NCI-H748 treated with DMSO at 0.1 percent for 48 hours (cell line): ENCODE results near the gene HOXA7.
A peak's percentile ranks its signal among the peaks of the same experiment; 100 is the strongest.

Experiments used
- DNase-seq: peaks from one replicate; lab custom pipeline; 2025; lab: John Stamatoyannopoulos, UW

The HOXA7 gene

DNA sequence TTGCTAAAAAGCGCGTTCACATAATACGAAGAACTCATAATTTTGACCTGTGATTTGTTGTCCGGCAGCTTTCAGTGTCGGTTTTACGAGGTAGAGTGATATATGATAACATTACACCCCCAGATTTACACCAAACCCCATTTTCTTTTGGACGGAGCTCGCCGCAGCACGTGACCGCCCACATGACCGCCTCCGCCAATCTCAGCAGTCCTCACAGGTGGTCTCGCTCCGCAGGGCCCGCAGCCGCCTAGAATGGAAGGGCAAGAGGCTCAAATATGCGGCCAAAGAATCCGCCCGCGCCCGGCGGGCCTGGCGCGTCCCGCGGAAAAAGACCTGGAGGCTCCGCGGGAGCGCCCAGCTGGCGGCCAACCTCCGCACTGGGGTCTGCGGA is at the start of gene HOXA7:
TSS of gene HOXA7 (minus strand) at position 168 of the 391 bp plus-strand sequence. CDS start at position 38, 130 bp downstream.
- DNase-seq, result no peak

GRCh38 chr7:27205325-27206280 is 49.1 kb upstream of the HOXA7 start:
- DNase-seq, result no peak

- DNase-seq, result no peak
Measured at GRCh38 chr7:27204851-27205322, 48.4 kb upstream of the HOXA7 start.

- DNase-seq, result no peak
Measured at GRCh38 chr7:27203964-27204594, 47.6 kb upstream of the HOXA7 start.

GRCh38 chr7:27203365-27203953 is 47.0 kb upstream of the HOXA7 start:
- DNase-seq, result no peak

- no peak for DNase-seq
Measured at GRCh38 chr7:27202862-27203134, 46.3 kb upstream of the HOXA7 start.

DNA sequence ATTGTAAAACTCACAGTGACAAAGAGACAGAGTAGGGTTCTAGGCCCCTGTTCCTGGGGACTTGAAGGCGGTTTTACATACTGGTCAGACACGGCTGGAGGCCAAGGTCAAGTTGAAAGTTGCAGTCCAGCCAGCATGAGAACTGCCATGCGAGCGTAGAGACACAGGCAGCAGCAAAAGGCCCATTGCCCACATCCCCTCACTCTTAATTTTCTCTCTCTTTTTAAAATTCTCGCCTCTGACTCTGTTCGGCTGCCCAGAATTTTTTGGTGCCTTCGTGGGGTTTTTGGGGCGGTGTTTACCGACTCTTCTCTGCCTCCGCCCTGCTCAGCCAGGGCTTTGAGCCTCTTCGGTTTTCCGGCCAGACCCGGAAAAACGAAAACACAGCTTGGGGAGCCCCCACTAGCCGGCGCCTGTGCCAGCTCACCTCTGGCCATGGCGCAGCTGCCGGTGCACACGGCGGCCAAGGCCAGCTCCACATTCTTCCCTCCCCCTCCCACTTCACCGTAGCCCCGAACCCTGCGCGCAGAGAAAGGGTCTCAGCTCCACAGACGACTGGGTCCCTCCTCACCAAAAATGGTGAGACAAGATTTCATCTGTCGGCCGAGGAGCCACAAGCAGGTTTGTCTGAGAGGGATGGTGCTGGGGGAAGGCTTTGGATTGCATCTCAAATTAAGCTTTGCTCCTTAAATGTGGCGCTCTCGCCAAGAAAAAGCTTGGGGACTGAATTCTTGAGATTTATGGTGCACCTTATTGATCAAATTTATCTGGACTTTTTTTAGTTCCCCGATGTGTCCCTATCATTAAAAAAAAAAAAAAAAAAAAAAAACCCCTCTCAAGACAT is 45.8 kb upstream of the HOXA7 start:
- DNase-seq, result no peak

- no peak for DNase-seq
Measured at GRCh38 chr7:27201580-27202017, 45.1 kb upstream of the HOXA7 start.

DNA sequence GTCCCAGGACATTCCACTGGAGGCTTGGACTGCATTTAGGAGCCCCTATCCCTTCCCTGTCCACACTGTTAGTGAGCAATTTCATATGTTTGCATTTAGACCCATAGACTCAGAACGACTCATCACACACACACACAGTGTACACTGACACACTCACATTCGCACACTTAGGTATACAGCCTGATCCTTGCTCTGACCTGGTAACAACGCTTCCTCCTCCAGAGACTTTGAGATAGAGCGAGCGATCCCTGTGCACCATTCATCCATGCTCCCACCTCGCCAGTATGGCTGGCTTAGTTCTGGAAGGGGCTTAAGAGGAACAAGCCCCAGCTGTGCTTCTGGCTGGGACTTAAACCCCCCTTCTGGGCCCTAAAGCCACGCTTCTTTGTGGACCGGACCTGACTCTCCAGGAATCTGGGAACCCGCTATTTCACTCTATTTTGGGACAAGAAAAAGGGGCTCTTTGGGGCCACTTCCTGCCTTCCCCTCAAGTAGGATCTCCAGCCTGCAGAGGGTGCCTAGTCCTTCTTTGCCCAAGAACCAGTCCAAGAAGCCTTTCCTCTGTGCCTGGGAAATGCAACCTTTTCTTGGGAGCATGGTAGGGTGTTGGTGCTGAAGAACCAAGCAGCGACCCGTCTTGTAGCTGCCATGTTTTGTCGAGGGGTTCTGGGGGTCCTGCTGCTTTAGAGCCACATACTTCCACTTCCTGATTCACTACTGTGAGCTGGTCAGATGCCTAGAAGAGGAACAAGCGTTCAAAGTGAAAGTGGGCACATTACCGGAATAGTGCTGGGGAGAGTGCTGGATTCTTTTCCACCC is 44.5 kb upstream of the HOXA7 start:
- no peak for DNase-seq

GRCh38 chr7:27199849-27200760 is 43.6 kb upstream of the HOXA7 start, which contains the start of gene HOXA13:
TSS of gene HOXA13 (minus strand) at chr7:27200091. CDS start at chr7:27200077, 14 bp downstream.
- DNase-seq, result peak; percentile 49

DNA sequence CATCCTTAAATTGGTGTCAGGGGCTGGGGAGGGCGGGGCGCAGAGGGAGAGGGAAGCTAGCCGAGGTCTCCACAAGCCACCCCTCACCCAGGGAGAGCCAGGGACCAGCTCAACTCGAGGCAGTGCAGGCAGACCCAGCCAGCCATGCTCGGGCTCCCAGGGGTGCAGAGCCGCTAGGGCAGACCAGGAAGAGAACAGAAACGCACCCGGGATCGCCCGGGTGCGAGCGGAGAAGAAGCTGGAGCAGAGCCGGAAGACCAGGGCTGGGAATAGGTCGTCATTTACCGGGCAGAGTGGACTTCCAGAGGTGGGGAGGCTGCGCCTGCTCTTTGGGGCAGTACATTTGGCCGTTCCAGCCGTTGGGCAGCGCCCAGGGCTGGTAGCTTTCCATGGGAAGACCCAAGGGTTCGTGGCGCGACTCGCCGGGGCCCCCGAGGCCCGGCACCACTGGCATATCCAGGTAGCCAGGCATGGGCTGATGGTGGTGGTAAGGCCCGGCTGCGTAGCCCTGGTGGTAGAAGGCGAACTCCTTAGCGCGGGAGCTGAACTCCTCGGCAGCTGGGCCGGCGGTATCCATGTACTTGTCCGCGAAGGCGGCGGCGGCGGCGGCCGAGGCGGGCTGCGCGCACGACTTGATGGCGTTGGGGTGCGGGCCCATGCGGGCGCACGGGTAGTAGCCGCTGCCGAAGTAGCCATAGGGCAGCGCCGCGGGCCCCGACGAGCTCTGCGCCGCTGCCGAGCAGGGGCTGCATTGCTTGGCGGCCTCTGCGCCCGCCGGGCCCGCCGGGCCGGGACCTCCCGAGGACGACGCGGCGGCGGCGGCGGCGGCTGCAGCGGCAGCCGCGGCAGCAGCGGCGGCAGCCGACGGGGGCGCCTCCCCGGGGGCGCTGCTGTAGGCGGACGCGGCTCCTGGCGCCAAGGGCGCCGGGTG is 42.7 kb upstream of the HOXA7 start:
- no peak for DNase-seq

GRCh38 chr7:27198138-27198841 is 41.8 kb upstream of the HOXA7 start:
- DNase-seq, result no peak

DNA sequence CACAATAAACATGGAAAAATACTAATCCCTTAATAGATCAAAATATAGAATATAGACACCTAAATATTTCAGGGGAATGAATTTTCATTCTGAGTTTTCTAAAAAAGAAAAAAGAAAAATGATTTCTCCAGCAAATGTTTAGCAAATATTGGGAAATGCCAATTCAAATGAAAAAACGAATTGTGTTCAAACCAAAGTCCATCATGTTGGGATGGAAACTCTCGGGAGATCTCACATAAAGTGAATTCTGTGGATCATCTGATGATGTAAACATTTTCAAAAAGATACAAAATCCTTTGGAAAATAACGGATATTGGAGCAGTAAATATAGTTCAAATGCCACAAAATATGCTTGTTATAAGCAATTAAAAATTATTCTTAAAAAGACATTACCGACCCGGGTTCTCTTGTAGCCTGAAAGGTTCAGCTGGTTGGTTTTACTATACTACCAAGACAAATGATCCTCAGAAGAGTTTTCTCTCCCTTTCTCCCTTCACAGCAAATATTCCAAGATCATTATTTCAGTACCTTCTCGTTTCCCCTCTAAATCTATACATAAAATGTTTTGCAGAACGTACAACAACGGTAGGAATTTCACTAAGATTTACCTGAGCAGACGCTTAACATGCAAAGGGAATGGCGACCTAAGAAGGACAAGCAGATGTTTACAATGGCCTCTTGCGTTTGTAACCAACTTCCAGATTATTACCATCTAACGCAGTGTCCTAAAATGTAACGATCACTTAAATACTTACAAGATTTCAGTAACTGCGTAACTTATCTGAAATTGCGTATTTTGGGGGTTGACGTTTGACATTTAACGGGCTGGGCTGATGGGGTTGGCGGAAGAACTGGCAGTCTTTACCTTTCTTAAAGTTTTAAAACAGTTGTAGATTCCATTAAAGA is 40.9 kb upstream of the HOXA7 start:
- DNase-seq, result no peak

DNA sequence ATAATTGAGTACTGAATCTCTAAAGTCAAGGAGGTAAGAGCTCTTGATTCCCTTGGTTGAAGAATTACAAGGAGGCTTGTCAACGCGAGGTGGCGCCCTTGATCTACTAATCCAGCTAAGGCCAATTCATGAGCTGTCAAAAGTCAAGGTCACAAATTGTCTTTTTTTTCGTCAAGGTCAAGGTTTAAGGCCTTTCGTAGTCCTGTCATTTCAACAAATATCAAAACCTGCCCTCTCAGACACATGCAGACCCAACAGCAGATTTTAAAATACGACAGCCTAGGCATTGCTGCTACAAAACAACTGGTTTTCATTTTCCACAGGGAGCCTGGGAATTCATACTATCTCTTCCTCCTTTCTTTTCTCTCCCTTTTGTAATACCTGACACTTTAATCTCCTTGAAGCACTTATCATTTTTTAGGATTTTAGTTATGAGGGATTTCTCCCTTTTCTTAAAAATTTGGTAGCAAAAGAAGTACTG is 39.9 kb upstream of the HOXA7 start:
- peak; percentile 66 for DNase-seq

DNA sequence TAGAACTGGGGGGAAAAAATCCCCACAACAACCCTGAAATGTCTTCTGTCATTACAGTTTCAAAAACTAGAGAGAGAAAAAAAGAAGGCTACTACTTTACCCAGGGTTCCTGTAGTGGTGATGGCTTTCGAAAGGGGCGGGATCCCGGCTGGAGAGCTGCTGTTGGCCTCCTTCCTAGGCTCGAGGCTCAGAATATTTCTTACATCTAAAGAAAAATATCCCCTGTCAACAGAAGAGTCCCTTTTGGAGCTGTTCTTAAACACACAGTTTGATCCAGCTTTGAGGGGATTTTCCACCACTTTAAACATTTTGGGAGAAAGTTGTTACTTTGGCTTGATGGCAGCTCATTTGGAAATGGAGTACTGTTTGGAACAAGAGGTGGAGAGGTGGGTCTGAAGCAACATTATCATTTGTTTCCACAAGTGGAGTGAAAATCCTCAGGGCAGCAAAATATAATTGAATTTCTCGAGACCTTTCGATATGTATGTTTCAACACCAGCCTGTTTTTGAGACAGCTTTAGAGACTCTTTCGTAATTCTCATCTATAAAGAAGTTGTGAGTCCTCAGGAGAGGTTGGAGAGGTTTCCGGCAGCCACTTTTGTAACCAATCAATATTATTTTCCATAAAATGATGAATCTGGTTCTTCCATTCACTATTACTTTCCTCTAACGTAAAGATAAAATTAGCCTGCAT is 38.4 kb upstream of the HOXA7 start:
- no peak for DNase-seq

DNA sequence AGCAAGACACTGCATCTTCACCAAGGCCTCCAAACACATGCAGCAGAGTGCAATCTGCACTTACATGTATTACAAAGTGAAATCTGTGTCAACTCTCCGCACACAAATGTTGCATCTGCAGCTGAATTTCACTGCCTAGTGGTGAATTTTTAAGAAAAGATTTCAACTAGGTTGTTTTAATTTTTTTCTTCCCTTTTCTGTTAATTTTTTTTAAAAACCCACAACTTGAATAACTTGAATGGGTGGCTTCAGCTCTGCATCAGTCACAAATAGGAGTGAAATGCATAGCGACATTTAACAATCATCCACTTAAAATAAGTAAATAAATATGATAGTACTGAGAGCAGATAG is 37.5 kb upstream of the HOXA7 start:
- no peak for DNase-seq
